GM13976 (cell line): Measurements from ENCODE around the gene SYNGR4.
A peak's percentile ranks its signal among the peaks of the same experiment; 100 is the strongest.

Experiments
- DNase-seq: peaks from one replicate; pipeline ENCODE4 v3.0.0; 2012; ENCODE audit warnings: low spot score
- in situ Hi-C: fragments of 300-500 bp; cut with MboI; formaldehyde crosslinking; loops from one replicate; pipeline ENCODE4 v1.12.0; 2022; ENCODE audit warnings: low sequenced_read_pairs, mixed read lengths, inconsistent platforms; ENCODE audit not compliant: unreplicated experiment
- TF ChIP-seq, protein P1 (sequence below): IDR thresholded peaks from 2 replicates; pipeline ENCODE4 v1.5.1; 2012; ENCODE audit warnings: borderline replicate concordance, mild to moderate bottlenecking; ENCODE audit not compliant: insufficient read depth; ENCODE audit errors: extremely low read depth, missing control alignments, control extremely low read depth

SYNGR4 gene

DNA sequence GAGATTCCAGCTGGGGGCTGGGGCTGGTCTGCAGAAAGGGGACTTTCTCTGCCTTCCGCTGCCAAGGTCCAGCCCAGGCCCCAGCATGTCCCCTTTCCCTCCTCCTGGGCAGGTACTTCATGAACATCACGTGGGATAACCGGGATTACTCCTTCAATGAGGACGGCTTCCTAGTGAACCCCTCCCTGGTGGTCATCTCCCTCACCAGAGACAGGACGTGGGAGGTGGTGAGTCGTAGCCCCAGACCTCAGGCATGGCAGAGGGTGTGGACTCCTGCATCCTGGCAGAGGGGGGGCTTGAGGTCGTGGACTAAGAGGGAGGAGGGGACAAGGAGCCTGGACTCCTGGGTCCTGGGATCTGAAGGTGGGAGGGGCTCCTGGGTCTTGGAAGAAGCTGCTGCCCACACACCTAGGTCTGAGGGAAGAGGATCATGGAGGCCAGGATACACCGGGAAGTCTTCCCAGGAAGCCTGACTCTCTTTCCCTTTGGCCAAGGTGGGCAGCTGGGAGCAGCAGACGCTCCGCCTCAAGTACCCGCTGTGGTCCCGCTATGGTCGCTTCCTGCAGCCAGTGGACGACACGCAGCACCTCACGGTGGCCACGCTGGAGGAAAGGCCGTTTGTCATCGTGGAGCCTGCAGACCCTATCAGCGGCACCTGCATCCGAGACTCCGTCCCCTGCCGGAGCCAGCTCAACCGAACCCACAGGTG, 49.9 kb downstream of the SYNGR4 start:
- no peak for DNase-seq
- in situ Hi-C loops, result no loop called here
- TF ChIP-seq, protein P1, sequence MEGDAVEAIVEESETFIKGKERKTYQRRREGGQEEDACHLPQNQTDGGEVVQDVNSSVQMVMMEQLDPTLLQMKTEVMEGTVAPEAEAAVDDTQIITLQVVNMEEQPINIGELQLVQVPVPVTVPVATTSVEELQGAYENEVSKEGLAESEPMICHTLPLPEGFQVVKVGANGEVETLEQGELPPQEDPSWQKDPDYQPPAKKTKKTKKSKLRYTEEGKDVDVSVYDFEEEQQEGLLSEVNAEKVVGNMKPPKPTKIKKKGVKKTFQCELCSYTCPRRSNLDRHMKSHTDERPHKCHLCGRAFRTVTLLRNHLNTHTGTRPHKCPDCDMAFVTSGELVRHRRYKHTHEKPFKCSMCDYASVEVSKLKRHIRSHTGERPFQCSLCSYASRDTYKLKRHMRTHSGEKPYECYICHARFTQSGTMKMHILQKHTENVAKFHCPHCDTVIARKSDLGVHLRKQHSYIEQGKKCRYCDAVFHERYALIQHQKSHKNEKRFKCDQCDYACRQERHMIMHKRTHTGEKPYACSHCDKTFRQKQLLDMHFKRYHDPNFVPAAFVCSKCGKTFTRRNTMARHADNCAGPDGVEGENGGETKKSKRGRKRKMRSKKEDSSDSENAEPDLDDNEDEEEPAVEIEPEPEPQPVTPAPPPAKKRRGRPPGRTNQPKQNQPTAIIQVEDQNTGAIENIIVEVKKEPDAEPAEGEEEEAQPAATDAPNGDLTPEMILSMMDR, result no peak

GRCh38 chr19:48415395-48415794, 51.2 kb downstream of the SYNGR4 start:
- peak; percentile 85 for DNase-seq
- TF ChIP-seq, protein P1, result no peak
- in situ Hi-C loops, result no loop called here

DNA sequence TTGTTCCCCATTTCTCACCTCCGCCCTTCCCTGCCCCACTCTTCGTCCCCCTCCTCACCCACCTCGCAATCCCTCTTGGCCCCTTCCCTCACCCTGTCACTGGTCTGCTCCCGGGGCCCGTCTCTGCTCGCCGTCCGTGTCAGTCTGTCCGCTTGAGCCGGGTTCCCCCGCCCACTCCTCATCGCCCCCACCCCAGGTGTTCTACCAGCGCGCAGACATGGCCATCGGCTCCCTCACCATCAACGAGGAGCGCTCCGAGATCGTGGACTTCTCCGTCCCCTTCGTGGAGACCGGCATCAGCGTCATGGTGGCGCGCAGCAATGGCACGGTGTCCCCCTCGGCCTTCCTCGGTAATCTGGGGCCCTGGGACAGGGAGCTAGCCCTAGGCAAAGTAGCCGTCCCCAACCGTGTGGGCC, 51.6 kb downstream of the SYNGR4 start:
- no peak for DNase-seq
- in situ Hi-C loops, result no loop called here

GRCh38 chr19:48417421-48417820, 53.3 kb downstream of the SYNGR4 start:
- in situ Hi-C loops, result no loop called here
- no peak for DNase-seq
- TF ChIP-seq, protein P1, result no peak

More for the DNA sequence above, 51.6 kb downstream of the SYNGR4 start:
- TF ChIP-seq, protein P1, result no peak

GRCh38 chr19:48418317-48419064, 54.3 kb downstream of the SYNGR4 start:
- DNase-seq, result no peak
- in situ Hi-C loops, result no loop called here
- TF ChIP-seq, protein P1, result no peak

- TF ChIP-seq, protein P1, result no peak
- peak; percentile 89 for DNase-seq
- in situ Hi-C loops, result no loop called here
These were observed 55.2 kb downstream of the SYNGR4 start for GRCh38 chr19:48419158-48419920.
